Testis (tissue), 2 donors: ENCODE measurements around the gene EMCN.

Source experiments
- CTCF ChIP-seq, 3 experiments: fragments of 450-650 bp in 2 of 3; fragments of 200-600 bp in 1 of 3; sonication (generic) in 1 of 3; IDR thresholded peaks; one replicate each; pipeline ENCODE4 v1.5.1; 2016 to 2019; ENCODE audit warnings: antibody characterized with exemption in 3 of 3, mild to moderate bottlenecking in 2 of 3, moderate library complexity in 1 of 3
- POLR2A ChIP-seq: fragments of 450-650 bp; IDR thresholded peaks from one replicate; pipeline ENCODE4 v1.6.1; 2017; ENCODE audit warnings: antibody characterized with exemption, mild to moderate bottlenecking, moderate library complexity

GRCh38 chr4:100422894-100423293 lies 94.9 kb downstream of the EMCN start:
- no peak for TF ChIP-seq POLR2A
- no peak for TF ChIP-seq CTCF (IDR thresholded peaks at IDR 0.05)
